HFF-Myc (cell line): Measurements from ENCODE around the gene RBM18.

Experiments used
- DNase-seq: peaks from one replicate; pipeline ENCODE4 v3.0.0-alpha.2; 2011; ENCODE audit warnings: low read depth; ENCODE audit errors: extremely low read depth
- H3K4me3 ChIP-seq: replicated peaks from 2 replicates; pipeline ENCODE4 v1.5.1; 2011; ENCODE audit warnings: low read depth, mild to moderate bottlenecking, control low read depth, low read length
- CTCF ChIP-seq: IDR thresholded peaks from 2 replicates; pipeline ENCODE4 v1.5.1; 2012; ENCODE audit warnings: mild to moderate bottlenecking, low read depth, low read length, control low read depth; ENCODE audit errors: missing control alignments

RBM18 gene

GRCh38 chr9:122205176-122205575 lies 59.5 kb downstream of the RBM18 start:
- no peak for DNase-seq
- H3K4me3 ChIP-seq: no peak overlapping the region
- no peak for TF ChIP-seq CTCF

- H3K4me3 ChIP-seq: no peak overlapping the region
- no peak for TF ChIP-seq CTCF
- DNase-seq: no peak
These were observed 60.1 kb downstream of the RBM18 start for GRCh38 chr9:122204491-122204890.

- H3K4me3 ChIP-seq: no peak overlapping the region
- TF ChIP-seq CTCF: no peak
- no peak for DNase-seq
These were observed 60.6 kb downstream of the RBM18 start for GRCh38 chr9:122204055-122204454.

- no peak overlapping the region for H3K4me3 ChIP-seq
- DNase-seq: no peak
- TF ChIP-seq CTCF: no peak
These were observed 62.5 kb downstream of the RBM18 start for GRCh38 chr9:122202111-122202510.

GRCh38 chr9:122201641-122202040 lies 63.0 kb downstream of the RBM18 start:
- H3K4me3 ChIP-seq: no peak overlapping the region
- no peak for TF ChIP-seq CTCF
- no peak for DNase-seq

GRCh38 chr9:122200960-122201595 lies 63.6 kb downstream of the RBM18 start:
- no peak for DNase-seq
- no peak for TF ChIP-seq CTCF
- H3K4me3 ChIP-seq: no peak overlapping the region

- no peak for TF ChIP-seq CTCF
- DNase-seq: no peak
These were observed 66.8 kb downstream of the RBM18 start for GRCh38 chr9:122197882-122198281.

More at GRCh38 chr9:122197882-122198281, 66.8 kb downstream of the RBM18 start:
- H3K4me3 ChIP-seq: no peak overlapping the region
